ENCODE results near the gene PROB1.

GRCh38 chr5:139403787-139404483 lies 9.0 kb upstream of the PROB1 start, which contains the start of gene SPATA24:
- TF ChIP-seq ZNF362 (CRISPR knock-in tag; IDR thresholded peaks at IDR 0.05; ENCODE audit: borderline replicate concordance) = no peak
- TF ChIP-seq HNRNPH1 (optimal IDR thresholded peaks at IDR 0.05; ENCODE audit: low read depth, low read length) = no peak
- no peak for TF ChIP-seq ZNF180 (CRISPR knock-in tag; IDR thresholded peaks at IDR 0.05; ENCODE audit: borderline replicate concordance, low read depth)
- no peak for TF ChIP-seq FOXO1 (CRISPR knock-in tag; IDR thresholded peaks at IDR 0.05)
- no peak for TF ChIP-seq EZH2 (conservative IDR thresholded peaks at IDR 0.05; ENCODE audit: low read depth, low read length)
- TF ChIP-seq ZNF687 (CRISPR knock-in tag; IDR thresholded peaks at IDR 0.05) = peak; percentile 90
- no peak for TF ChIP-seq TCF7L2 (IDR thresholded peaks at IDR 0.05; ENCODE audit: low read depth, low read length)
- no peak for TF ChIP-seq MAFK (conservative IDR thresholded peaks at IDR 0.05 in 1 of 2, IDR thresholded peaks at IDR 0.05 in 1 of 2; ENCODE audit: low read length in 2 of 2)
- TF ChIP-seq SKIL (CRISPR knock-in tag; IDR thresholded peaks at IDR 0.05; ENCODE audit: borderline replicate concordance) = no peak
- TF ChIP-seq SMAD3 (CRISPR knock-in tag; IDR thresholded peaks at IDR 0.05) = no peak
